Regular cardiac myocyte (primary cell): ENCODE results near the gene ATP5F1C. TPM values are rescaled to one million over a fixed set of nuclear protein-coding genes. Genes with fewer than 3 reads are reported as not detected.

Experiments used
- total RNA-seq: library from RNA; depleted of rRNA; stranded (reverse); fragments of >200 nt; gene quantifications from 2 replicates; pipeline ENCODE4 v1.2.3, GENCODE V29; 2014

ATP5F1C gene
- total RNA-seq = 226 and 267 TPM in 2 replicates

DNA sequence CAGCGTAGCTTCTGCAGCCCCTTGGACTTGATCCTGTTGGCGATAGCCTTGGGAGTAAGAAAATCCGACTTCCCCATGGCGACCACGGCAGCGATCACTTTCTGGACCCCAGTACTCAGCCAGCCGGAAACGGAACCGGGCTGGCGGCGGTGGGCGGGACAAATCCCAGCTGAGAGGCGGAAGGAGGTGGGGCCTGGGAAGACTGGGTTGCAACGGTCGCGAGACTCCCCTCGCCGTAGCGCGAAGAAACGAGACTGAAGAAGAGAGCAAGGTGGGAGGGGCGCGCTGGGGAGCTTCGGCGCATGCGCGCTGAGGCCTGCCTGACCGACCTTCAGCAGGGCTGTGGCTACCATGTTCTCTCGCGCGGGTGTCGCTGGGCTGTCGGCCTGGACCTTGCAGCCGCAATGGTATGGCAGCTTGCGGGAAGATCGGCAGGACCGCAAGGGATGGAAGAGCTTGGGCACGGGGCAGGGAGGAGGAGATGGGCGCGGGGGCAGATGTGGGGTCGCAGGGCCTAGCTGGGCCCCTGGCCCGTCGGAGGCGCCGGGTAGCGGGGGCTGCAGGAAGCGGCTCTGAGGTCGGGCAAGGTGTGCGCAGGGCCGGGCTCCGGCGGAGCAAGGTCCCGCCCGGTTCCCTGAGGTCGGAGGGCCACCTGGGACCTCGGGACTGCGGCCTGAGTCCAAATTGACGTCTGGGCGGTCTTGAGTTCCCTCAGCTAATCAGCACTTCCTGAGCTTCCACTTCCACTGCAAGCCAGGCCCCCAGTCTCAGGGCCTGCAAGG lies at the start of gene ATP5F1C, which contains the start of gene KIN:
ATP5F1C (plus strand) TSS at position 321 of the 782 bp plus-strand sequence; CDS start at position 352, 31 bp downstream.
KIN (minus strand) TSS at position 137 of the 782 bp plus-strand sequence; CDS start at position 77, 60 bp downstream.

DNA sequence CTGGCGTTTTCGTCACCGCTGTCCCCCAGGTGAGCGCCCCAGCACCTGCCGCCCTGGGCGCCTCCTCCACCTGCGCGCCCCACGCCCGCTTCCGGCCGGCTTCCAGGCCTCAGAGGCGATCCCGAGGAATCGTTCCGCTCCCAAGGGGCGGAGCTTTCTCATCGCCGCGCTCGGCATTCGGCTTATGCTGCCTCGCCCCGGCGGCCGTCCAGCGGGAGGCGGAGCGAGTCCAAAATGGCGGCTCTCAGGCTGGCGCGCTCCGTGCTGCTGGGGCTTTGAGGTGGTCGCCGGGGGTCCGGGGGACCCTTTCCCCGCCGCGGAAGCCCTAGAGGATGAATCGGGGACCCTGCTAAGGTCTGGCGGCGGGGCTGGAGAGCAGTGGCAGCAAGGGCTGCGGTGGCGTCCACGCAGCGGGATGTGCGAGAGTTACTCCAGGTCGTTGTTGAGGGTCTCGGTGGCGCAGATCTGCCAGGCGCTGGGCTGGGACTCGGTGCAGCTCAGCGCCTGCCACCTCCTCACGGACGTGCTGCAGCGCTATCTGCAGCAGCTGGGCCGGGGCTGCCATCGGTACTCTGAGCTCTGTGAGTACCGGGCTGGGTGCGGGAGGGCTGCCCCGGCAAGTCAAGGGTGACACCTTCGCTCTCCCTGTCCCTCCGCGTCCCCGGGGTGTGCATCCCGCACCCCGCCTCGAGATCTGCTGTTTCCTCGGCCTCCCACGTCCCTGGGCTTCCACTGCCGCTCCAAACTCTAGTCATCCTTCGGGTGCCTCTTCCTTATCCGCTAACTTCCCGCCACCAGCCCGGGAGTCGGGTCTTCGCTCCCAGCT lies 30.5 kb downstream of the ATP5F1C start, which contains the start of gene TAF3:
TAF3 (plus strand) TSS at position 211 of the 826 bp plus-strand sequence; CDS start at position 416, 205 bp downstream.

Other genes starting within 250 kb of the ATP5F1C start
- 0.19 and 1.4 TPM in 2 replicates for gene ITIH5, start 121.2 kb upstream of the ATP5F1C start, total RNA-seq
- gene ITIH2, start 84.9 kb upstream of the ATP5F1C start, total RNA-seq = not detected in 2 replicates
- 5.1 and 9.4 TPM in 2 replicates for gene KIN, start 184 bp upstream of the ATP5F1C start, total RNA-seq
- 0.85 and 2.9 TPM in 2 replicates for gene TAF3, start 30.3 kb downstream of the ATP5F1C start, total RNA-seq